Mammary epithelial cell (primary cell): ENCODE data around the gene HUNK.

Experiments used
- CTCF ChIP-seq, 2 donors: IDR thresholded peaks in 1 of 2; conservative IDR thresholded peaks in 1 of 2; 2 replicates each; pipeline ENCODE4 v1.5.1; 2011 to 2012; ENCODE audit warnings: inconsistent platforms in 2 of 2, low read length in 2 of 2, mild to moderate bottlenecking in 2 of 2, control low read depth in 1 of 2, low read depth in 1 of 2; ENCODE audit not compliant: insufficient read depth in 1 of 2; ENCODE audit errors: extremely low read depth in 1 of 2
- EZH2 ChIP-seq: IDR thresholded peaks from 2 replicates; pipeline ENCODE4 v1.6.1; 2012; ENCODE audit warnings: low read length, inconsistent platforms, borderline replicate concordance

- TF ChIP-seq CTCF (conservative IDR thresholded peaks at IDR 0.05 in 1 of 2, IDR thresholded peaks at IDR 0.05 in 1 of 2; ENCODE audit: extremely low read depth in 1 of 2, insufficient read depth in 1 of 2, low read depth in 1 of 2, low read length in 2 of 2): no peak
- TF ChIP-seq EZH2: no peak
Observed at GRCh38 chr21:31879911-31880310, 7.1 kb downstream of the HUNK start.
